ENCODE data around the gene GPR146. TPM values are rescaled to one million over a fixed set of nuclear protein-coding genes. Genes with fewer than 3 reads are reported as not detected.

GPR146 gene
- total and polyA plus RNA-seq, 2 donors = 3.1 to 43.9 TPM

DNA sequence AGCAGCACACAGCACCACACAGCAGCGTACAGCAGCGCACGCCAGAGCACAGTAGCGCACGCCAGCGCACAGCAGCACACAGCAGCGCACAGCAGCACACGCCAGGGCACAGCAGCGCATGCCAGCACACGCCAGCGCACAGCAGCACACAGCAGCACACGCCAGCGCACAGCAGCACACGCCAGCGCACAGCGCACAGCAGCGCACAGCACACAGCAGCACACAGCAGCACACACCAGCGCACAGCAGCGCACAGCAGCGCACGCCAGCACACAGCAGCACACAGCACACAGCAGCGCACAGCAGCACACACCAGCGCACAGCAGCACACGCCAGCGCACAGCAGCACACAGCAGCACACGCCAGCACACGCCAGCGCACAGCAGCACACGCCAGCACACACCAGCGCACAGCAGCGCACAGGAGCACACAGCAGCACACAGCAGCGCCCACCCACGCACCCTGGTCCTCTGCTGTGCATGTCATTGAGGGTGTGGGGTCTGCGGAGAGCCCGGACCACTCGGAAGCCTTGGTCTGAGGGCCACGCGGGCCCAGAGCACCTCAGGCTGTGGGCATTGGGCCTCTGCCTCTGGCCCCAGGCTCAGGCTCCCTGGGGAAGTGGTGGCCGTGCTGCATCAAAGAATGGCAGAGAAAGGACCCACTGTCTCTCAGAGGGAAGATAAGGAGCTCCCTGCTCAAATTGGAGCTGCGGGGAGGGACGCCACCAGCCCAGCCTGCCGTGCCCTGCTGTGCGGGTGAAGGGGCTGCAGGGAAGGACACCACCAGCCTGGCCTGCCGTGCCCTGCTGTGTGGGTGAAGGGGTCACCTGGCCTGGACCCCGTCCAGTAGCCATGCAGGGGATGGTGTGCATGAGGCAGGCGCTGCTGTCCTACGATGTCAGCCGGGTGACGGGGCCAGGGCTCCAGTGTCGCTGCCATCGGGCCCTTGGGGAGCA lies 27.5 kb upstream of the GPR146 start:
- DNase-seq (ENCODE audit: extremely low spot score) = no peak
- no peaks in the 10 kb centered on the region for H3K36me3 ChIP-seq (ENCODE audit: insufficient read depth)
- 91% methylated on average over 51 of the region's 51 CpGs for WGBS
- H3K4me1 ChIP-seq (ENCODE audit: insufficient read depth) = no peaks in the 10 kb centered on the region
- H3K27ac ChIP-seq (ENCODE audit: low read depth) = no peak overlapping the region
- no peak overlapping the region for H3K4me3 ChIP-seq (ENCODE audit: low read depth, low read length)

DNA sequence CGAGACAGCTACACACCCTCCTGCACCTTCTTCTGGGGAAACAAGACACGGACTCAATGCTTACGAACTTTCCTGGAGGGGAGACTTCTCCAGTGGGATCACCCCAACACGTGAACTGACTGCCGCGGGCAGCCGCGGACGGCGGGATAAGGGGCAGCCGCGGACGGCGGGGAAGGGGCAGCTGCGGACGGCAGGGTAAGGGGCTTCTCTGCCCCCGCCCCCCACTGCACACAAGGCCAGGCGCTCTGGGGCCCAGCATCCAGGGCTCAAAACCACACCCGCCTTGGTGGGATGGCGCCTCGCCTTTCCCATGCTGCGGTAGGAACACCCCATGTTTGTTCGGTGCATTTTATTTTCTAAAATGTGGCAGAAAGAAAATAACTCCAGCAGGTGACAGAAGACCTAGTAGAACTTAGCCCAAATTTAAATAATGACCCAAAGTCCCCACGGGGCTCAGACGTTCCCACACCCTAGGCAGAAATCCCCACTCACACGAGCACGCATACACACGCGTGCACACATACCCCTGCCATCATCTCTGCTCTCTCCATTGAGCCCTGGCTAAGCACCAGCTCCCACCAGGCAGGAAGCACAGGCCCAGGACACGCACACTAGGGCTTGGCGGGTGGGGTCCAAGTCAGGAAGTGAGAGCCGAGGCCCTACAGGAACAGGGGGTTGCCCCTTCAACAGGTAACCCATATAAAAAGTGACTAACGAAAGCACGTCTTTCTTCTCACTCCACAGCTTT lies 26.6 kb upstream of the GPR146 start:
- no peaks in the 10 kb centered on the region for H3K4me1 ChIP-seq (ENCODE audit: insufficient read depth)
- H3K4me3 ChIP-seq (ENCODE audit: low read depth, low read length) = no peak overlapping the region
- no peak overlapping the region for H3K27ac ChIP-seq (ENCODE audit: low read depth)
- no peaks in the 10 kb centered on the region for H3K36me3 ChIP-seq (ENCODE audit: insufficient read depth)
- no peak for DNase-seq (ENCODE audit: extremely low spot score)
- 94% methylated on average over 34 of the region's 34 CpGs for WGBS

DNA sequence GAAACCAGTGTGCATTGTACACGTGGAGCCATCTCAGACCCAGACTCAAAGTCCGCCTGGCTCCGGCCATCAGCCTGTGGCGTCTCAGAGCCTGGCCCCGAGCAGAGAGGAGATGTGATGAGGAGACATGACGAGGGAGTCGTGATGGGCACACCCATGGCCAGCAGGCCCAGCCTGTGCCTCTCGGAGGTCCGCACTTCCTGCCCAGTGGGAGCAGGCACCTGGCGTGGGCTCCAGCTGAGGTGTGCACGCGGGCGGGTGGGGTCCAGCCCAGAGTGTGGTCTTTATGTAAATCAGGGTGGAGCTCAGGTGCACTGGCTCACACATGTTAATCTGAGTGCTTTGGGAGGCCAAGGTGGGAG lies 26.0 kb upstream of the GPR146 start:
- no peak for DNase-seq (ENCODE audit: extremely low spot score)
- 92% methylated on average over 13 of the region's 13 CpGs for WGBS
- H3K36me3 ChIP-seq (ENCODE audit: insufficient read depth) = no peaks in the 10 kb centered on the region

DNA sequence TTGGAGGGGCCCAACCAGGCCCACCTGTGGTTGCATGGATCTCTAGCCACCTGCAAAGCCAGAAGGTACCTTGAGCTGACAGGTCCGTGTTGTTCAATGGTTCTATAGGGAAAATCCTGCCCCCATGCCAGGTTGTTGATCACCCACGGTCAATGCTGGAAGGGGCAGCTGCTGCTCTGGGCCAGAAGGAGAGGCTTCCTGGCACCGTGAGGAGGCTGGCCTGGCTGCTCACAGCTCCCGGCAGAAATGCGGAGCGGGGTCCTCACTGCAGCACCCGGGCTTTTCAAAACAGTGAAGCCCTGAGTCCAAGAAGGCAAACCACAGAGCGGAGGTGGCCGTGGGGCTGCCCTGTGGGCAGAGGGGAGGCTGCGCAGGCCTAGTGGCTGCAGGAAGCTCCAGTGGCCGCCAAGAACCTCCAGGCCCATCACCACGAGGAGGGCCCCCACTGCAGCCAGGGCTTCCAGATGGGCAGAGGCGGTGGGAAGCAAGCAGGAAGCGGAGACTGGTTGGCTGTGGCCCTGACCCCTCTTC lies 25.0 kb upstream of the GPR146 start:
- Histone ChIP-seq H3K4me1 (ENCODE audit: insufficient read depth) (no peaks in the 10 kb centered on the region), H3K4me3 (ENCODE audit: low read depth, low read length) (no peak overlapping the region), H3K27ac (ENCODE audit: low read depth) (no peak overlapping the region), H3K36me3 (ENCODE audit: insufficient read depth) (no peaks in the 10 kb centered on the region)
- DNase-seq (ENCODE audit: extremely low spot score) = no peak
- 86% methylated on average over 14 of the region's 14 CpGs for WGBS

More for the DNA sequence above, 26.0 kb upstream of the GPR146 start:
- Histone ChIP-seq H3K4me1 (ENCODE audit: insufficient read depth) (no peaks in the 10 kb centered on the region), H3K4me3 (ENCODE audit: low read depth, low read length) (no peak overlapping the region), H3K27ac (ENCODE audit: low read depth) (no peak overlapping the region)

DNA sequence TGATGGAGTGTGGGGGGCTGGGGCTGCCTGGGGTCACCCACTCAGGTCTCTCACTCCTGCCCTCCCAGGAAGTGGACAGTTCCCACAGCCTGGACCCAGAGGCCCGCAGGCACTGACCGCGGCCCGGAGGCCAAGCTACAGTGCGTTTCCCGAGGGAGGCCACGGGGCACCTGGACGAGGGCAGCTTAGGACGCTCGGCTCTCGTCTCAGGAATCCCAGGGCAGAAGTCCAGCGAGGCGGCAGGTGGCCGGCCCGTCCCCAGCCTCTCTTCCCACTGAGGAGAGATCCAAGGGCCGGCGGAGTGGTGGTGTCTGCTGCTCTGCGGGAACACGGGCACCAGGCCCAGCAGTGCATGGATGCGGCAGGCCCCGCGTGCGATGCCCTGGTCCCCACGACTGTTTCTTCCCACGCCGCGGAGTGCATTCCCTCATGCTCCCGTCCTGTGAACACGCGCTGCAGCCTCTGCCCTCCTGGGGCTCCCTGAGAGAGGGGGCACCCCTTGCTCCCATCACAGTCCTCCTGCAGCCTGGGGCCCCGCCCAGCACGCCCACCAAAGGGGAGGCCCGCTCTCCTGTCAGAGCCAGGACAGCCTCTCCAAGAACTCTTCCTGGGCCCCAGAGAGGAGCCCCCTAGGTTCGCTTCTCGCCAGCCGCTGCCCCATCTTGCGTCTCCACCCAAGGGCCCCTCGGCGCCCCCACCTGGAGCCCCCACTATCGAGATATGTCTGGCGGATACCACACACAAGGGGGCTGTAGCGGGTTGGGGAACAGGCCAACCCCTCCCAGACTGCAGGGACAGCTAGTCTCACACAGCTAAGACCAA lies 24.3 kb upstream of the GPR146 start:
- H3K27ac ChIP-seq (ENCODE audit: low read depth) = no peak overlapping the region
- no peaks in the 10 kb centered on the region for H3K4me1 ChIP-seq (ENCODE audit: insufficient read depth)
- no peak for DNase-seq (ENCODE audit: extremely low spot score)
- WGBS = 95% methylated on average over 42 of the region's 42 CpGs
- no peak overlapping the region for H3K4me3 ChIP-seq (ENCODE audit: low read depth, low read length)
- H3K36me3 ChIP-seq (ENCODE audit: insufficient read depth) = no peaks in the 10 kb centered on the region

DNA sequence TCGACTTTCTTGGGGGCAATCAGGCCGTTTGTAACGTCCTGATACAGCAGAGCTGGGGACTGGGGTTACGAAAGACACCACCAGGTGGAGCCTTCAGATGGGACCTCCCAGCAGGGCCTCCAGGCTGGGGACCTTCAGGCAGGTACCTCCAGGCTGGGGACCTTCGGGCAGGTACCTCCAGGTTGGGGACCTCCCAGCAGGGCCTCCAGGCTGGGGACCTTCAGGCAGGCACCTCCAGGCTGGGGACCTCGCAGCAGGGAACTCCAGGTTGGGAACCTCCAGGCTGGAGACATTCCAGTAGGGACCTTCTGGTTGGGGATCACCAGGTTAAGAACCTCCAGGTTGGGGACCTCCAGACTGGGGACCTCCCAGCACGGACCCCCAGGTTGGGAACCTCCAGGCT lies 23.5 kb upstream of the GPR146 start:
- 93% methylated on average over 7 of the region's 7 CpGs for WGBS
- no peaks in the 10 kb centered on the region for H3K4me1 ChIP-seq (ENCODE audit: insufficient read depth)
- no peak overlapping the region for H3K27ac ChIP-seq (ENCODE audit: low read depth)
- no peak for DNase-seq (ENCODE audit: extremely low spot score)
- no peak overlapping the region for H3K4me3 ChIP-seq (ENCODE audit: low read depth, low read length)
- no peaks in the 10 kb centered on the region for H3K36me3 ChIP-seq (ENCODE audit: insufficient read depth)

DNA sequence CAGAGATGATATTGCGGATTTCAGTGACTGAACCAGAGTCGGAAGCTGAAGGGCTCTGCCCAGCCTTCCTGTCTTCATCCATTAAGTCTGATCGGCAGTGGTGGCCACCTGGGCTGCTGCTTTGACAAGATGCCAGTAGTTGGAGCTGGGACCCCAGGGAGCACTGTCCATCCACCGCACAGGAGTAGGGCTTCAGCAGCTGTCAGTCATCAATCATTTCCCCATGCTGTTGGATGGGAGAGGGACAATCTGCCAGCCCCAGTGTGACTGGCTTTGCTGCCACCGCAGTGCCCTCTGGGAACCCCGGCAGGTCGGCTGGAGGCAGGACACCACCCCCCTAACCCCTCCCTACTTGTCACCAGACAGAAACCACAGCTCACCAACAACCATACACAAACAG lies 23.0 kb upstream of the GPR146 start:
- Histone ChIP-seq H3K36me3 (ENCODE audit: insufficient read depth) (no peaks in the 10 kb centered on the region), H3K4me1 (ENCODE audit: insufficient read depth) (no peaks in the 10 kb centered on the region), H3K4me3 (ENCODE audit: low read depth, low read length) (no peak overlapping the region), H3K27ac (ENCODE audit: low read depth) (no peak overlapping the region)
- no peak for DNase-seq (ENCODE audit: extremely low spot score)
- WGBS = 95% methylated on average over 7 of the region's 7 CpGs

DNA sequence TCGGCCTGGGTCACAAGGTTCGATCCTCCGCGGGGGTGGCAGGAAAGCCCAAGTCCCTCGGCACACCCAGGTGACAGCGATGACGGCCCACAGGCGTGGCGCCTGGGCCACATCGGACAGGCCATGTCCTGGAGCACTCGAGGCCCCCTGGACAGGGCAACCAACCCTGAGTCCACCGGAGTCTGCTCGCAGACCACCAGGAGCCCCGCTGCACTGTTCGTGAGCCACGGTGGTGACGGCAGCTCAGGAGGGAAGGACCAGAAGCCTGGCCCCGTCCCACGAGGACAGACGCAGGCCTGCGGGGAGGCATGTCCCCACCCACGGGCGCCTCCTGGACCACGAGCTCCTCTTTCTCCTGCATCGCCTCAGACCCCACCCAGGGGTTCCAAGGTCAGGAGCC lies 22.4 kb upstream of the GPR146 start:
- WGBS = 94% methylated on average over 25 of the region's 25 CpGs
- Histone ChIP-seq H3K27ac (ENCODE audit: low read depth) (no peak overlapping the region), H3K4me3 (ENCODE audit: low read depth, low read length) (no peak overlapping the region), H3K36me3 (ENCODE audit: insufficient read depth) (no peaks in the 10 kb centered on the region), H3K4me1 (ENCODE audit: insufficient read depth) (no peaks in the 10 kb centered on the region)
- DNase-seq (ENCODE audit: extremely low spot score) = no peak

DNA sequence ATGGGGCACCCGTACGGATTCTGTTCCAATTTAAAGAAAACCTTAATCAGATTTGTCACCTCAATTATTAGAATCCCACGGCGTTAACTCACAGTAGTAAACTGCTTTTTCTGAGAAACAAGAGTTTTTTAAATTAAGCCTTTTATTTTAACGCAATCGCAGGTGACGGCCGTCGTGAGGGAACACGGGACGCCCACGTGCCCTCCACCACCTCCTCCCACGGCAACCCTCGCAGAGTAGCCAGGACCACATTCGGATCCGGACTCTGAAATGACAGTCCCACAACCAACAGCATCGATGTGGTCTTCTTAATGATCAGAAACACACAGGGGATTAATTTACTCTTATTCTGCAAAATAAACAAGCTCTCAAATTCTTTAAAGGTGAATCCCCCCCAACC lies 22.0 kb upstream of the GPR146 start:
- Histone ChIP-seq H3K36me3 (ENCODE audit: insufficient read depth) (no peaks in the 10 kb centered on the region), H3K27ac (ENCODE audit: low read depth) (no peak overlapping the region), H3K4me1 (ENCODE audit: insufficient read depth) (no peaks in the 10 kb centered on the region), H3K4me3 (ENCODE audit: low read depth, low read length) (no peak overlapping the region)
- 96% methylated on average over 17 of the region's 17 CpGs for WGBS
- no peak for DNase-seq (ENCODE audit: extremely low spot score)

DNA sequence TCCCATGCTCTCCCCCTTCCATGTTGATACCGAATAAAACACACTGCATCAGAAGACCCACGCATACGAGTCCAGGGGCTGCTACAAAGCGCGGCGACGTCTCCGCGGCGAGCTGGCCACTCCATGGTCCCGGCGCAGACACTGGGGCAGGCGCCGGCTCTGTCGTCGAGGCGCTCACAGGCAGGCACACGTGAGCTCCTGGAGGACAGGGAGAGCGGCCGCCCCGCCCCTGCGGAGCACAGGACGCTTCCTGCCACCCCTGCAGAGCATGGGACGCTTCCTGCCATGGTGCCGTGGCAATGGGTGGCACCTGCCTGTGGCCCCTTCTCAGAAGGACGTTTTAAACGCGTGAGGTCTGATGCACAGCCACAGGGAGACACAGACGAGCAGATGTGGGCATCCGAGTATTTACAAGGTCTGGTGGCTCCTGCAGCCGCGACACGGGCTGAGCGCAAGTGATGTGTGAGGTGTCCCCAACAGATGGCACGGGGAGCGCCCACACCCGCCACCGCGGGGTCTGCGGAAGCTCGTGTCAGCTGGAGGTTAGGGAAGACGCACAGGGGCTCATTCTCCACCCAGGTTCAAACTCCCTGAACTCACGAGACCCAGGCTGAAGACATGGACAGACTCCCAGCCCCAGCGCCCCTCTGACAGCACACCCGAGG lies 21.4 kb upstream of the GPR146 start:
- Histone ChIP-seq H3K36me3 (ENCODE audit: insufficient read depth) (no peaks in the 10 kb centered on the region), H3K27ac (ENCODE audit: low read depth) (no peak overlapping the region), H3K4me3 (ENCODE audit: low read depth, low read length) (no peak overlapping the region), H3K4me1 (ENCODE audit: insufficient read depth) (no peaks in the 10 kb centered on the region)
- WGBS = 92% methylated on average over 45 of the region's 45 CpGs
- DNase-seq (ENCODE audit: extremely low spot score) = no peak

DNA sequence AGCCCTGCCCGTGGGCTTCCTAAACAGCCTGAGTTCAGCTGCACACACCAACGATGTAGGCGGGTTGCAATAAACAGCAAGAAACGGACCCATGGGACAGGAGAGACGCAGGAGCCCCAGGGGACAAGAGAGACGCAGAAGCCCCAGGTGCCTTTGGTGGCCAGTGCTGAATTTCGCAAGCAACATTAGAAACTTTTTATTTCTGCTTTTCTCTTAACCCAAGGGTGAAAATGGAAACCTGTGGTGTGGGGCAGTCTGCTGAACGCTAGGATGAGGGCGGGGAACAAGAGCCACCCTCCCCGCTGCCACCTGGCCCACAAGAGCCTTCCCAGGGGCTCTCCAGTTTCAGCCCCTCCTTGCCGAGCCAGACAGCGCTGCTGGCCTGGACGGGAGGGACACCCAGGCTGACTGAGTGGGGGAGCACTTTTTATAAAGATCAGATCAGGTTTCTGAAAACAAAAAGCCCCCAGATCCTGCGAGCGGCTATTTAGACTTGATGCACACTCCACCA lies 20.0 kb upstream of the GPR146 start:
- Histone ChIP-seq H3K4me1 (ENCODE audit: insufficient read depth) (no peaks in the 10 kb centered on the region), H3K4me3 (ENCODE audit: low read depth, low read length) (no peak overlapping the region), H3K36me3 (ENCODE audit: insufficient read depth) (no peaks in the 10 kb centered on the region), H3K27ac (ENCODE audit: low read depth) (no peak overlapping the region)
- DNase-seq (ENCODE audit: extremely low spot score) = no peak
- WGBS = 80% methylated on average over 15 of the region's 15 CpGs

DNA sequence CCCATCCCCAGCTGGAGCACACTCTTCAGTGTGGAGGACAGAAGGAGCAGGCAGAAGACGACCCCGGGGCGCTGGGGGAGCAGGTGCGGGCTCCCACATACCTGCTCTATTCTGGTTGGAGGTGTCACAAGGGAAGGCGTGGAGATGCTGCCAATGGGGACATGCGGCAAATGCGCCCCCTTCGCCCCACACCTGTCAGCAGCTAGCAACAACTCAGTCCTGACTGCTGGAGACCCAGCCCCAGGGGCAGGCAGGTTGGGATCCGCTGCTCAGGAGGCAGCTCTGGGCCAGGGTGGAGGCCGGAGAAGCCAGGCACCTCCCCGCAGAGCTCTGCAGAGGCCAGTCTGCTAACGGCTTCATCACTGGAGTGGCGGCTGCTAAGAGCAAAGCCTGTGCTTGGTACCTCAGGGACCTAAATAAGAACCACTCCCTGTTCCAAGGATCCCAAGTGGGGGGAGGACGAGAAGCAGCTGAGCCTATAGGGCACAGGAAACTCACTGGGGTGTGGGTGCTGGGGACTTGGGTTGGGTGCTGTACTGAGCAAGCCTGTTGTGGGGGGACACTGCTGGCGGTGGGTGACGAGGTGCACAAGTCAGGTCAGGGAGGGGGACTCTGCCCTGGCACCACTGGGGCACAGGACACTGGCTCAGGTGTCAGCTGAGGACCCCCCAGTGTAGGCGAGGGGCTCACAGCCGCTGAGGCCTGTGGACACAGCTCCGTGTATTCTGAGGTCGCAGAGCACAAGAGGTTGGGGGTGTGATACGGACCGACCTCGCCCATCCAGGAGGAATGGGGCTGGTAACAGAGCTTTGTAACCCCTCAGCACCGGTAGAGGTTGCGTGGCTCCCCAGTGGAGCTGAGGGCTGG lies 19.2 kb upstream of the GPR146 start:
- 92% methylated on average over 25 of the region's 25 CpGs for WGBS
- Histone ChIP-seq H3K36me3 (ENCODE audit: insufficient read depth) (no peaks in the 10 kb centered on the region), H3K4me1 (ENCODE audit: insufficient read depth) (no peaks in the 10 kb centered on the region), H3K27ac (ENCODE audit: low read depth) (no peak overlapping the region), H3K4me3 (ENCODE audit: low read depth, low read length) (no peak overlapping the region)
- DNase-seq (ENCODE audit: extremely low spot score) = no peak

Measured in urinary bladder (tissue), 4 donors.